HepG2 (cell line): ENCODE results near the gene CLEC20A. TPM values are rescaled to one million over a fixed set of nuclear protein-coding genes. Genes with fewer than 3 reads are reported as not detected.

Experiments
- ATM ChIP-seq: fragments of 450-650 bp; IDR thresholded peaks from 2 replicates; pipeline ENCODE4 v1.7.1; 2017; ENCODE audit warnings: mild to moderate bottlenecking, borderline replicate concordance
- ETV5 ChIP-seq: IDR thresholded peaks from 2 replicates; pipeline ENCODE4 v1.6.1; 2018; ENCODE audit warnings: missing biosample characterization, missing genetic modification reagents, inconsistent platforms, borderline replicate concordance
- GATAD2A ChIP-seq: IDR thresholded peaks from 2 replicates; pipeline ENCODE4 v1.6.1; 2016
- GLI4 ChIP-seq: sonication (generic); formaldehyde crosslinking; IDR thresholded peaks from 2 replicates; pipeline ENCODE4 v1.5.1; 2020; ENCODE audit warnings: missing genetic modification reagents, mild to moderate bottlenecking, moderate library complexity, borderline replicate concordance
- KDM3A ChIP-seq: IDR thresholded peaks from 2 replicates; pipeline ENCODE4 v1.6.1; 2018; ENCODE audit warnings: low read depth, missing compliant biosample characterization
- MAZ ChIP-seq, 2 experiments: sonication (generic) in 1 of 2; formaldehyde crosslinking in 1 of 2; IDR thresholded peaks; 2 replicates each; pipeline versions ENCODE4 v1.5.0 to v1.6.1; 2012 to 2020; ENCODE audit warnings: low read depth in 2 of 2, mild to moderate bottlenecking in 2 of 2, borderline replicate concordance in 1 of 2, improper control_type of control experiment in 1 of 2, low read length in 1 of 2, missing genetic modification reagents in 1 of 2, moderate library complexity in 1 of 2
- MTF1 ChIP-seq: sonication (generic); formaldehyde crosslinking; IDR thresholded peaks from 2 replicates; pipeline ENCODE4 v1.5.0; 2020; ENCODE audit warnings: missing genetic modification reagents
- MXD4 ChIP-seq: IDR thresholded peaks from 2 replicates; pipeline ENCODE4 v1.6.1; 2016; ENCODE audit warnings: mild to moderate bottlenecking, missing biosample characterization, missing genetic modification reagents
- NAIF1 ChIP-seq: sonication (generic); formaldehyde crosslinking; IDR thresholded peaks from 2 replicates; pipeline ENCODE4 v1.5.0; 2020; ENCODE audit warnings: mild to moderate bottlenecking, missing genetic modification reagents, borderline replicate concordance
- NBN ChIP-seq: fragments of 450-650 bp; conservative IDR thresholded peaks from 2 replicates; pipeline ENCODE4 v1.6.1; 2017
- REPIN1 ChIP-seq: sonication (generic); formaldehyde crosslinking; IDR thresholded peaks from 2 replicates; pipeline ENCODE4 v1.8.0; 2022; ENCODE audit warnings: missing genetic modification reagents, low read depth, mild to moderate bottlenecking, borderline replicate concordance
- SMC3 ChIP-seq: IDR thresholded peaks from 2 replicates; pipeline ENCODE4 v1.6.1; 2011; ENCODE audit warnings: low read length, improper control_type of control experiment
- TAF15 ChIP-seq: fragments of 200-400 bp; formaldehyde crosslinking; IDR thresholded peaks from one replicate; pipeline ENCODE4 v1.6.1; 2018; ENCODE audit warnings: mild to moderate bottlenecking, low read depth, low read length; ENCODE audit not compliant: poor library complexity, severe bottlenecking
- ZBTB20 ChIP-seq: sonication (generic); formaldehyde crosslinking; IDR thresholded peaks from 2 replicates; pipeline ENCODE4 v1.8.1; 2023; ENCODE audit warnings: missing genetic modification reagents, low read depth, mild to moderate bottlenecking, borderline replicate concordance
- ZBTB34 ChIP-seq: sonication (generic); formaldehyde crosslinking; IDR thresholded peaks from 2 replicates; pipeline ENCODE4 v1.8.0; 2022; ENCODE audit warnings: mild to moderate bottlenecking, missing genetic modification reagents
- ZKSCAN1 ChIP-seq: fragments of 150-350 bp; IDR thresholded peaks from 2 replicates; pipeline ENCODE4 v1.6.1; 2014; ENCODE audit warnings: low read length
- ZMAT3 ChIP-seq: sonication (generic); formaldehyde crosslinking; conservative IDR thresholded peaks from 2 replicates; pipeline ENCODE4 v1.7.0; 2021; ENCODE audit warnings: missing genetic modification reagents
- ZMYM2 ChIP-seq: sonication (generic); formaldehyde crosslinking; IDR thresholded peaks from 2 replicates; pipeline ENCODE4 v1.8.0; 2022; ENCODE audit warnings: mild to moderate bottlenecking, missing genetic modification reagents
- ZNF12 ChIP-seq: sonication (generic); formaldehyde crosslinking; IDR thresholded peaks from 2 replicates; pipeline ENCODE4 v1.5.0; 2020; ENCODE audit warnings: missing genetic modification reagents
- ZNF207 ChIP-seq: fragments of 450-650 bp; IDR thresholded peaks from 2 replicates; pipeline ENCODE4 v1.6.1; 2016; ENCODE audit warnings: antibody characterized with exemption, borderline replicate concordance
- ZNF331 ChIP-seq: sonication (generic); formaldehyde crosslinking; IDR thresholded peaks from 2 replicates; pipeline ENCODE4 v1.4.0; 2020; ENCODE audit warnings: missing genetic modification reagents
- ZNF431 ChIP-seq: sonication (generic); formaldehyde crosslinking; IDR thresholded peaks from 2 replicates; pipeline ENCODE4 v1.9.0; 2022; ENCODE audit warnings: missing genetic modification reagents, low read depth, mild to moderate bottlenecking, borderline replicate concordance
- ZNF441 ChIP-seq: sonication (generic); formaldehyde crosslinking; IDR thresholded peaks from 2 replicates; pipeline ENCODE4 v1.7.0; 2021; ENCODE audit warnings: missing genetic modification reagents, borderline replicate concordance
- ZNF761 ChIP-seq: sonication (generic); formaldehyde crosslinking; conservative IDR thresholded peaks from 2 replicates; pipeline ENCODE4 v1.4.0; 2020; ENCODE audit warnings: mild to moderate bottlenecking, missing genetic modification reagents
- ZNF782 ChIP-seq: sonication (generic); formaldehyde crosslinking; IDR thresholded peaks from 2 replicates; pipeline ENCODE4 v1.4.0; 2020; ENCODE audit warnings: missing genetic modification reagents, mild to moderate bottlenecking, borderline replicate concordance
- ZUFSP ChIP-seq: sonication (generic); formaldehyde crosslinking; IDR thresholded peaks from 2 replicates; pipeline ENCODE4 v1.9.0; 2021; ENCODE audit warnings: missing genetic modification reagents, mild to moderate bottlenecking, borderline replicate concordance
- polyA plus RNA-seq, 8 experiments: library from polyadenylated mRNA; depleted of rRNA in 3 of 8; stranded (reverse) in 7 of 8; unstranded in 1 of 8; fragments of >200 nt; fragmentation: Illumina TruSeq in 4 of 8; extraction: Trizol in 4 of 8; gene quantifications; 2 replicates each; pipeline versions ENCODE4 v1.2.1 to v1.2.3, GENCODE V29; 2011 to 2016; ENCODE audit warnings: low read depth in 4 of 8, missing spikeins in 1 of 8, mixed read lengths in 1 of 8; ENCODE audit not compliant: insufficient read depth in 1 of 8
- total RNA-seq, 5 experiments: library from RNA; depleted of rRNA; stranded (reverse); fragments of >200 nt; fragmentation: Illumina TruSeq; extraction: Trizol; gene quantifications; 2 replicates each; pipeline ENCODE4 v1.2.3, GENCODE V29; 2016; ENCODE audit warnings: low read depth in 1 of 5
- TF ChIP-seq, protein P1 (sequence below): sonication (generic); formaldehyde crosslinking; IDR thresholded peaks from 2 replicates; pipeline ENCODE4 v1.4.0; 2020; ENCODE audit warnings: missing genetic modification reagents
- TF ChIP-seq, protein P2 (sequence below): sonication (generic); formaldehyde crosslinking; IDR thresholded peaks from 2 replicates; pipeline ENCODE4 v1.5.0; 2020; ENCODE audit warnings: missing genetic modification reagents, mild to moderate bottlenecking, borderline replicate concordance

Gene CLEC20A
- total and polyA plus RNA-seq, 2 of the 13 experiments (the other 11 are each of a cell fraction or from before 2014, with no cell fraction given) = not detected

DNA sequence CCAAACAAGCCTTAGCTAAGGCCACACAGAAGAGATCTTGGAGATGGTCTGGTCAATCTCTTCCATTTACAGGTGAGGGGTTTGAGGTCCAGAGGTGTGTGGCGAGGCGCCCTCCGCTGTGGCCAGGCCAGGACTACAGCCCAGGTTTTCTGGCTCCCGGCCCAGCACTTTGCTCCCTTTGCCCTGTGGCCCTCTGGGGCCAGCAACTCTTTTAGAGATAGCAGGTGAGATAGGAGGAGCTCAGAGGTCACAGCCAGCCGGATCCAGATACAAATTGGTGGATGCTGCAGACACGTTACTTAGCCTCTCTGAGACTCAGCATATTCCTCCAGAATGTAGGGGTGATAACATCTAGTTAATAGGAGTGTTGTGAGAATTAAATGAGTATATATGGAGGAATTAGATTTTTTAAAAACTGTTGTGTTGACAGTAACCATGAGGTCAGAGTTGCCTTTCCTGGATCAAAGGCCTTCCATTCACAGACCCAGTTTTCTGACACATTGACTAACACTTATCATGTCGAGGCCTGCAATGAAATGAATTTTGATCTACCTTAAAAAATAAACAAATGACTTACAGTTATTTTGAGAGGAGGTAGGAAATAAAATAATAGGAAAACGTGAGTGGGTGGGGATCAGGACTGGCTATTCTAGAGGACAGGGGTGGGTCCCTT lies 32.7 kb upstream of the CLEC20A start (continued):
- TF ChIP-seq GLI4 (CRISPR knock-in tag) (no peak), NBN (no peak), KDM3A (no peak), NAIF1 (CRISPR knock-in tag) (no peak), SMC3 (no peak), ZMYM2 (CRISPR knock-in tag) (no peak), ATM (no peak), ZMAT3 (CRISPR knock-in tag) (0 out of 2 replicates have a peak, but pooled peaks have one; percentile 29), ZNF761 (CRISPR knock-in tag) (no peak), ZBTB34 (CRISPR knock-in tag) (peak; percentile 37; the same call in 1 of the 2 replicates), MTF1 (CRISPR knock-in tag) (no peak), ZKSCAN1 (no peak), ZBTB20 (no peak), REPIN1 (CRISPR knock-in tag) (0 out of 2 replicates have a peak, but pooled peaks have one; percentile 28), ZNF12 (no peak), ZNF207 (no peak), ZNF441 (CRISPR knock-in tag) (0 out of 2 replicates have a peak, but pooled peaks have one; percentile 23), ETV5 (CRISPR knock-in tag) (peak; percentile 21; the same call in 1 of the 2 replicates), GATAD2A (CRISPR knock-in tag) (peak; percentile 26; the same call in 1 of the 2 replicates), ZNF782 (CRISPR knock-in tag) (no peak), TAF15 (no peak), MXD4 (CRISPR knock-in tag) (0 out of 2 replicates have a peak, but pooled peaks have one; percentile 32), MAZ (IDR thresholded peaks at IDR 0.05; ENCODE audit: borderline replicate concordance, low read depth, low read length) (no peak), MAZ (CRISPR knock-in tag; IDR thresholded peaks at IDR 0.05; ENCODE audit: low read depth) (no peak), ZNF431 (CRISPR knock-in tag) (no peak), ZNF331 (CRISPR knock-in tag) (peak; percentile 48; the same call in 1 of the 2 replicates), ZUFSP (CRISPR knock-in tag) (no peak)
- TF ChIP-seq, protein P1, sequence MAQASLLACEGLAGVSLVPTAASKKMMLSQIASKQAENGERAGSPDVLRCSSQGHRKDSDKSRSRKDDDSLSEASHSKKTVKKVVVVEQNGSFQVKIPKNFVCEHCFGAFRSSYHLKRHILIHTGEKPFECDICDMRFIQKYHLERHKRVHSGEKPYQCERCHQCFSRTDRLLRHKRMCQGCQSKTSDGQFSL (CRISPR knock-in tag) = no peak
- TF ChIP-seq, protein P2, sequence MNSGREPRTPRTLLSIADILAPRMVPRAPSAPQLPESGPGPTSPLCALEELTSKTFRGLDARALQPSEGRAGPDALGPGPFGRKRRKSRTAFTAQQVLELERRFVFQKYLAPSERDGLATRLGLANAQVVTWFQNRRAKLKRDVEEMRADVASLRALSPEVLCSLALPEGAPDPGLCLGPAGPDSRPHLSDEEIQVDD = no peak
